Sigmoid colon (tissue), 4 donors: Measurements from ENCODE around the gene PARVG.

ENCODE experiments used
- POLR2A ChIP-seq, 2 donors: fragments of 450-650 bp; IDR thresholded peaks; one replicate each; pipeline ENCODE4 v1.6.1; 2016; ENCODE audit warnings: antibody characterized with exemption in 2 of 2, mild to moderate bottlenecking in 2 of 2, moderate library complexity in 2 of 2
- POLR2AphosphoS5 ChIP-seq, 4 donors: sonication (generic); formaldehyde crosslinking; IDR thresholded peaks; one replicate each; pipeline ENCODE4 v1.6.1; 2017; ENCODE audit warnings: antibody characterized with exemption in 4 of 4
- TF ChIP-seq, protein P1 (sequence below), 4 experiments: fragments of 450-650 bp in 3 of 4; fragments of 200-600 bp in 1 of 4; IDR thresholded peaks; one replicate each; pipeline ENCODE4 v1.5.1; 2016 to 2019; ENCODE audit warnings: antibody characterized with exemption in 4 of 4, mild to moderate bottlenecking in 3 of 4, moderate library complexity in 2 of 4

DNA sequence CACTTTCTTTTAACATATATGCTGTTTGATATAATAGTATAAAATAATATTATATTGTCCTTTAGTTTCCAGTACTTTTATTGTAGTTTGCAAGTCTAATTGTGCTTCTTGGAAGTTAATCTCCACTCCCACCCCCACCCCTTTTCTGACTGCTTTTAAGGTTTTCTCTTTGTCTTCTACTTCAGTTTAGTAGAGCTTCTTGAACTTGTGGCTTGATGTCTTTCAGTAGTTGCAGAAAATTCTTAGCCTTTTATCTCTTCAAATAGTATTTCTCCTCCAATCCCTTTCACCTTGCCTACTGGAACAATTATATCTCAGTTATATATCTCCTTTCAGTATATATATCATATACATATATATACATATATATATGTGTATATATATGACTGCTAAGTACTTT lies 56.6 kb downstream of the PARVG start:
- TF ChIP-seq, protein P1, sequence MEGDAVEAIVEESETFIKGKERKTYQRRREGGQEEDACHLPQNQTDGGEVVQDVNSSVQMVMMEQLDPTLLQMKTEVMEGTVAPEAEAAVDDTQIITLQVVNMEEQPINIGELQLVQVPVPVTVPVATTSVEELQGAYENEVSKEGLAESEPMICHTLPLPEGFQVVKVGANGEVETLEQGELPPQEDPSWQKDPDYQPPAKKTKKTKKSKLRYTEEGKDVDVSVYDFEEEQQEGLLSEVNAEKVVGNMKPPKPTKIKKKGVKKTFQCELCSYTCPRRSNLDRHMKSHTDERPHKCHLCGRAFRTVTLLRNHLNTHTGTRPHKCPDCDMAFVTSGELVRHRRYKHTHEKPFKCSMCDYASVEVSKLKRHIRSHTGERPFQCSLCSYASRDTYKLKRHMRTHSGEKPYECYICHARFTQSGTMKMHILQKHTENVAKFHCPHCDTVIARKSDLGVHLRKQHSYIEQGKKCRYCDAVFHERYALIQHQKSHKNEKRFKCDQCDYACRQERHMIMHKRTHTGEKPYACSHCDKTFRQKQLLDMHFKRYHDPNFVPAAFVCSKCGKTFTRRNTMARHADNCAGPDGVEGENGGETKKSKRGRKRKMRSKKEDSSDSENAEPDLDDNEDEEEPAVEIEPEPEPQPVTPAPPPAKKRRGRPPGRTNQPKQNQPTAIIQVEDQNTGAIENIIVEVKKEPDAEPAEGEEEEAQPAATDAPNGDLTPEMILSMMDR (IDR thresholded peaks at IDR 0.05): no peak
- TF ChIP-seq POLR2AphosphoS5 (IDR thresholded peaks at IDR 0.05): no peak
- no peak for TF ChIP-seq POLR2A (IDR thresholded peaks at IDR 0.05)
